Stomach smooth muscle (tissue), 2 donors: ENCODE data around the gene CDC26.

ENCODE experiments used
- H3K27ac ChIP-seq: one replicate; pipeline ENCODE4 v1.7.0; 2013; ENCODE audit warnings: mild to moderate bottlenecking, low read length, inconsistent platforms
- H3K27me3 ChIP-seq, 2 donors: one replicate each; pipeline ENCODE4 v1.7.0; 2013; ENCODE audit warnings: low read length in 2 of 2; ENCODE audit not compliant: insufficient read depth in 2 of 2, control insufficient read depth in 1 of 2
- H3K36me3 ChIP-seq, 2 donors: one replicate each; pipeline ENCODE4 v1.7.0; 2013; ENCODE audit warnings: low read length in 2 of 2; ENCODE audit not compliant: control insufficient read depth in 2 of 2, insufficient read depth in 2 of 2
- H3K4me1 ChIP-seq: one replicate; pipeline ENCODE4 v1.7.0; 2013; ENCODE audit warnings: low read length; ENCODE audit not compliant: control insufficient read depth, insufficient read depth
- H3K4me3 ChIP-seq, 2 donors: one replicate each; pipeline ENCODE4 v1.7.0; 2013; ENCODE audit warnings: low read length in 2 of 2
- H3K9ac ChIP-seq, 2 donors: one replicate each; pipeline ENCODE4 v1.7.0; 2013; ENCODE audit warnings: low read length in 2 of 2, mild to moderate bottlenecking in 1 of 2
- H3K9me3 ChIP-seq, 2 donors: one replicate each; pipeline ENCODE4 v1.7.0; 2013; ENCODE audit warnings: low read length in 2 of 2; ENCODE audit not compliant: control insufficient read depth in 2 of 2
- donor health status: healthy.
- donor health status: Pancreatic carcinoma.

CDC26 gene

DNA sequence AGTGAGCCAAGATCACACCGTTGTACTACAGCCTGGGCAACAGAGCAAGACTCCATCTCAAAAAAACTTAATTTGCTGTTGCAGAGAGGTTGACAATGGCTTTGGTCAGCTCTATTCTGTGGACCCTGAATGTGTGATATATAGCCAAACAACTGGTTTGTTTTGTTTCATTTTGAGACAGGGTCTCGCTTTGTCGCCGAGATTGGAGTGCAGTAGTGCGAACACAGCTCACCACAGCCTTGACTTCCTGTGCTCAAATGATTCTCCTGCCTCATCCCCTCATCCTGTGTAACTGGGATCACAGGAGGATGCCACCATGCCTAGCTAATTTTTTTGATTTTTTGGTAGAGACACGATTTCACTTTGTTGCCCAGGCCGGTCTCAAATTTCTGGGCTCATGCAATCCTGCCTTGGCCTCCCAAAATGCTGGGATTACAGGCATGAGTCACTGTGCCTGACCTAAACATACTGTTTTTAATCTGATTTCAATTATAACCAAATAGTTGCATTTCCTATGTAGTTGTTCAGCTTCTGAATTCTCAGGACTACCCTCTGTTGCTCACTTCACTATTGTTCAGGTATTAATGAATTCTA, 18.0 kb upstream of the CDC26 start:
- H3K4me3 ChIP-seq, result no peak overlapping the region
- H3K27ac ChIP-seq, result no peak overlapping the region
- peaks cover 33 to 35% of the 10 kb centered on the region in 2 donors for H3K36me3 ChIP-seq
- no peaks in the 10 kb centered on the region for H3K9me3 ChIP-seq
- no peak overlapping the region for H3K9ac ChIP-seq
- no peaks in the 10 kb centered on the region for H3K27me3 ChIP-seq
- no peaks in the 10 kb centered on the region for H3K4me1 ChIP-seq

DNA sequence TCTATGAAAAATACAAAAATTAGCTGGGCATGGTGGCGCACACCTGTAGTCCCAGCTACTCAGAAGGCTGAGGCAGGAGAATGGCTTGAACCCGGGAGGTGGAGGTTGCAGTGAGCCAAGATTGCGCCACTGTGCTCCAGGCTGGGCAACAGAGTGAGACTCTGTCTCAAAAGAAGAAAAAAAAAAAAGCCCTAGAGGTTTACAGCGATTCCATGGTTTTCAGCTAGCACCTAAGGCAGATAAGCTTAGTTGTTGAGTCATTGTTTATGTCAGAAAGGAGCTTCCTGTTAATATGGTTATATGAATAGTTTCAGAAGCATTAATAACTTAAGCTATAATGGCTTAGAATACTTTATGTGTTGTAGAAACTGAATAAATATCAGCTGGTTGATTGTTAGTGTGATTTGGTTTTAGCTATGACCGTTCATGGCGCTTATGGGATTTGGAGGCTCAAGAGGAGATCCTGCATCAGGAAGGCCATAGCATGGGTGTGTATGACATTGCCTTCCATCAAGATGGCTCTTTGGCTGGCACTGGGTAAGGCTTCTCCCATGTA, 14.8 kb upstream of the CDC26 start:
- H3K4me1 ChIP-seq, result no peaks in the 10 kb centered on the region
- H3K9me3 ChIP-seq, result no peaks in the 10 kb centered on the region
- H3K9ac ChIP-seq, result no peak overlapping the region
- peaks cover 48 to 56% of the 10 kb centered on the region in 2 donors for H3K36me3 ChIP-seq
- no peaks in the 10 kb centered on the region for H3K27me3 ChIP-seq
- H3K4me3 ChIP-seq, result no peak overlapping the region
- H3K27ac ChIP-seq, result no peak overlapping the region

DNA sequence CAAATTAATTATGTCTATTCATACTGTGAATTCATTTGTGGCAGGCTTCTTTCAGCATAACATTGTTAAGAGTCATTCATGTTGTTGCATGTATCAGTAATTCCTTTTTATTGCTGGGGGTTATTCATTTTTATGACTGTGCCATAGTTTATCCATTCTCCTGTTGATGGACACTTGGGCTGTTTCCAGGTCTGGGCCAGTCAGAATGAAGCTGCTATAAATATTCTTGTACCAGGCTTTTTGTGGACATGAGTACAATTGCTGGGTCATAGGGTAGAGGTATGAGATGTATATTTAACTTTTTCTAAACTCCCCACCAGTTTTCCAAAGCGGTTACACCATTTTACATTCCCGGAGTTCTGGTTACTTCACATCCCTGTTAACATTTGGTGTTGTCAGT, 13.7 kb upstream of the CDC26 start:
- Histone ChIP-seq H3K27ac (no peak overlapping the region), H3K27me3 (no peaks in the 10 kb centered on the region), H3K36me3 (peaks cover 57 to 65% of the 10 kb centered on the region in 2 donors), H3K4me1 (no peaks in the 10 kb centered on the region), H3K9ac (no peak overlapping the region), H3K9me3 (no peaks in the 10 kb centered on the region), H3K4me3 (no peak overlapping the region)

DNA sequence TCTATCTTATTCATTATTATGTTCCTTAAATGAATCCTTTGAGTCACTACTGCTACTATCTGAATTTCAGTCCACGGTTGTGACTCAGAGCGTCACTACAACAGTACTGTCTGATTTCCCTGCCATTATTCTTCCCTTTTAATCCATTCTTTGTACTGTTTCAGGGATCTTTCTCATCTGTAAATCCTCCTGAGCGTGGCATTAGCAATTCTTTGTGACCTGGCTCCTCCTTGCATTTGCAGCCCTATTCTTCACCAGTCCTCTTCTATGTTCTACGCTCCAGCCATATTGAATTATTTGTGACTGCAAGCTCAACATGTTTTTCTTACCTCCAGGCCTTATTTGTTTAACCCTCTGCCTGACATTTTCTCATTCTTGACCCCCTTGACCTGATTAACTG, 6.0 kb upstream of the CDC26 start:
- Histone ChIP-seq H3K4me1 (peaks cover 7% of the 10 kb centered on the region), H3K9ac (no peak overlapping the region), H3K27ac (no peak overlapping the region), H3K27me3 (no peaks in the 10 kb centered on the region), H3K4me3 (no peak overlapping the region), H3K9me3 (no peaks in the 10 kb centered on the region), H3K36me3 (peaks cover 43 to 51% of the 10 kb centered on the region in 2 donors)

DNA sequence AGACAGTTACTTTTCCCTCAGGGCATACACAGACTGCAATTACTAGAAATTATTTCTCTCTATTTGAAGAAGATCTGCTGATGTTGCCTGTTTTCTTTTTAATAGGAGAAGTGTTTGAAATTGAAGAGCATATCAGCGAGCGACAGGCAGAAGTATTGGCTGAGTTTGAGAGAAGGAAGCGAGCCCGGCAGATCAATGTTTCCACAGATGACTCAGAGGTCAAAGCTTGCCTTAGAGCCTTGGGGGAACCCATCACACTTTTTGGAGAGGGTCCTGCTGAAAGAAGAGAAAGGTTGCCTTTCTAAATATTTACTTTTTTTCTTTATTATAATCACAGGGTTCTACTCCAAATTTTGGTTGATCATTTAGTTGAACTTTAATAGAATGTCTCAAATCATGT, 3.5 kb upstream of the CDC26 start:
- Histone ChIP-seq H3K36me3 (peaks cover 33 to 35% of the 10 kb centered on the region in 2 donors), H3K27ac (no peak overlapping the region), H3K9ac (no peak overlapping the region)

DNA sequence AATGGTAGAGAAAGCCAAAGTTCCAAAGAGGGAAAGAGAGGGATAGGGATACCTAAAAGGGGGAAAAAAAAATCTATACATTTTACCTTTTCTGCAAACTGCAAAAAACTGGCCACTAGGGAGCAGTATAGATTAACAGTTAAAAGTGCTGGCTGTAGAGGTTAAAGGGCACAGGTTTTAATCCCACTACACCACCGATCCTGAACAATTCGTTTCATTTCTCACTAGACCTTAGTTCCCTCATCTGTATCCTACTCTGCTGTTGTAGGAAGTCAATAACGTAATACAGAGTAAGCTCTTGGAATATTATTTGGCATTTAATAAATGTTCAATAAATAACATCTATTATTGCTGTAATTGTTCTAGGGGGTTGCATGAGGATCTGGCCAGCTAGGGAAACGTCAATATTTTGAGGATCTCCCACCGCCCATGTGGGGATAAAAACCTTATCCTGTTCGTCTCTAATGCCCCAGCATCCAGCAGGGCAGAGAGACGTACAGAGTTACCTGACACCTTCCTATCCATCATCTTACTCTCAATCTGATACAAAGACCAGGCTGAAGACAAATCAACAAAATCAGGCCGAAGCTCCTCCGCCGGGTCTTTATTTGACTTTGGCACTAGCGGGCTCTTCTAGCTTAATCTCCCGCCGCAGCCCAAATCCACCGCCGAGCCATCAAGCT, 757 bp downstream of the CDC26 start:
- Histone ChIP-seq H3K4me1 (peaks cover 10% of the 10 kb centered on the region), H3K9ac (peak overlapping the region; percentile 86 to 94), H3K27me3 (no peaks in the 10 kb centered on the region), H3K9me3 (no peaks in the 10 kb centered on the region), H3K4me3 (peak overlapping the region; percentile 85 to 100), H3K27ac (peak overlapping the region; percentile 97), H3K36me3 (peaks cover 28 to 33% of the 10 kb centered on the region in 2 donors)

More for the DNA sequence above, 3.5 kb upstream of the CDC26 start:
- Histone ChIP-seq H3K9me3 (no peaks in the 10 kb centered on the region), H3K4me3 (no peak overlapping the region), H3K27me3 (no peaks in the 10 kb centered on the region), H3K4me1 (peaks cover 10% of the 10 kb centered on the region)

DNA sequence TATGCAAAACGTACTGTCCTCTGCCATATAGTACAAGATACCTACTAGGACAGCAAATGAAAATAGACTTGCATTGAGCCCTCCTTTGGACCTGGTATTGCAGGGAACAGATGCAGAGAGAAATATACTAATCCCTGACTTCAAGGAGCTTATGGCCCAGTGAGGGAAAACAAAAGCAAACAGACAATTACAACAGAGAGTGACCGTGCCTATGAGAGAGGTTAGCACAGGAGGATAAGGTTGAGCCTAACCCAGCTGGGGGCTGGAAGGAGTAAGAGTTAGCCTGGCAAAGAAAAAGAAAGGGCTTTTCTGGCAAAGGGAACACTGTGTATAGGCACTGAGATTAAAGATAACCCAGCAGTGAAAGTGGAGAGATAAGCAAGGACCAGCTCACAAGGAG, 5.5 kb downstream of the CDC26 start:
- Histone ChIP-seq H3K4me1 (no peaks in the 10 kb centered on the region), H3K27me3 (no peaks in the 10 kb centered on the region), H3K36me3 (peaks cover 36 to 38% of the 10 kb centered on the region in 2 donors), H3K9me3 (no peaks in the 10 kb centered on the region), H3K4me3 (no peak overlapping the region), H3K27ac (no peak overlapping the region), H3K9ac (no peak overlapping the region)

DNA sequence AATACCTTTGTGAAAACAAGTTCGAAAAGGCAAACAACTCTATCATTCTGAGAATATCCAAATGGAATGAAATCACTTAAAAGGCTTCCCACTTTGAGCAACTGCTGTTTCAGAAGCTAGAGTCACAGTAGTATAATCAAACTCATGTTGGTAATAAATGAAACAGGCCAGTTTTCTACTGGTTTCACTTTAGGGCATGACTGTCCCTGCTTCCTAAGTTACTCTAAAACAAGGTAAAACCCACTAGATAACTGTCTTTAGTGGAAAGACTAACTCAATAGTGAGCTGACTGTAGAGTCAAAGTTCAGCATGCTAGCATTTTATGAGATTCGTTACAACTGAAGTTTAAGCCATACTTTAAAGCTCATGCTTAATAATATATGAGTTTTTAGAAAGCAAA, 6.0 kb downstream of the CDC26 start:
- H3K27ac ChIP-seq, result no peak overlapping the region
- no peak overlapping the region for H3K9ac ChIP-seq
- H3K36me3 ChIP-seq, result peaks cover 36 to 38% of the 10 kb centered on the region in 2 donors
- H3K4me3 ChIP-seq, result no peak overlapping the region
- H3K27me3 ChIP-seq, result no peaks in the 10 kb centered on the region
- H3K9me3 ChIP-seq, result no peaks in the 10 kb centered on the region
- no peaks in the 10 kb centered on the region for H3K4me1 ChIP-seq

DNA sequence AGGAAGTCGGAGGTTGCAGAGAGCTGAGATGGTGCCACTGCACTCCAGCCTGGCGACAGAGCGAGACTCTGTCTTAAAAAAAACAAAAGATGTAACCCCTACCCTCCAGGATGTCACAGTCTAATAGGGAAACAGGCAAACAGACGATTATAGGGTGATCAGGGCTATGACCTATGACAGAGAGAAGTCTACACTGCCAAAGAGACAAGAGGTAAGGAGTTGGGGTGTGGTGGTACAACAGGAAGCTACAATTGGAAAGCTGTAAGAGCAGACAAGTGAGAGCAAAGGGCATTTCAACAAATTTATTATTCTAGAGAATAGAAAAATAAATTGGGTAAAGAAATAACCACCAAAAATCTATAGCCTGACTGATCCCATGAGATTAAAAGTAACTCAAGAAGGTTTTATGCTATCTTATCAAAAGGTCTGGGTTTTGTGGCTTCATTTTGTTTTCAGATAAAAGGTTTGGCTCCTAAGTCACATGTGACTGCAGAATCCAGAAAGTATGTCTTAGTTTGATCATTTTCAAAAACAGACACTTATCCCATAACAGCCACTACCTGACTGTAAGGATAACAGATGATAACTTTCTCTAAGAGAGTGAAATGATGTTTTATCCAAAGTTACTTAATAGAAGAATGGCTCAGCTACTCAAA, 7.3 kb downstream of the CDC26 start:
- Histone ChIP-seq H3K27ac (no peak overlapping the region), H3K9ac (no peak overlapping the region), H3K36me3 (peaks cover 33 to 36% of the 10 kb centered on the region in 2 donors), H3K4me3 (no peak overlapping the region), H3K27me3 (no peaks in the 10 kb centered on the region), H3K9me3 (no peaks in the 10 kb centered on the region), H3K4me1 (no peaks in the 10 kb centered on the region)

DNA sequence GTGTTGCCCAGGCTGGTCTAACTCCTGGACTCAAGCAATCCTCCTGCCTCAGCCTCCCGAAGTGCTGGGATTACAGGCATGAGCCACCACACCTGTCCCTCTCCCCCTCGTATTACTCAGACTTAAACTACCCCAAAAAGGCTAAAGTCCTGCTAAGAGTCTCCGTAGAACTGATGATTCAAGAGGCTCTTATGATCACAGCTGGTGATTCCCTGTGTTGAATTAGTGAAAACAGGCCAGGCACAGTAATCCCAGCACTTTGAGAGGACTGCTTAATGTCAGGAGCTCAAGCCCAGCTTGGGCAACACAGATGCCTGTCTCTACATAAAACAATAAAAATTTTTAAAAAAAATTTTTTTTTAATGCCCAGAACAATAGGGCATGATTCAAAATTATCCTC, 9.2 kb downstream of the CDC26 start:
- H3K27ac ChIP-seq, result no peak overlapping the region
- H3K9ac ChIP-seq, result no peak overlapping the region
- no peaks in the 10 kb centered on the region for H3K9me3 ChIP-seq
- peaks cover 24 to 30% of the 10 kb centered on the region in 2 donors for H3K36me3 ChIP-seq
- no peaks in the 10 kb centered on the region for H3K4me1 ChIP-seq
- H3K4me3 ChIP-seq, result no peak overlapping the region
- no peaks in the 10 kb centered on the region for H3K27me3 ChIP-seq
